Adrenal gland (tissue), 12 donors: ENCODE results near the gene RTEL1. TPM values are rescaled to one million over a fixed set of nuclear protein-coding genes. Genes with fewer than 3 reads are reported as not detected.
"Not testable (repeated sequence)": the region's sequence is repeated elsewhere in the genome, so short reads cannot be mapped to it uniquely, and the experiment has no call there.

Experiments
- DNase-seq, 7 donors: peaks; one replicate each; pipeline ENCODE4 v3.0.0-alpha.2; 2019 to 2020
- H3K27ac ChIP-seq, 5 donors: fragments of 200-600 bp; sonication (generic) in 4 of 5; 1 replicate in 3 of 5; 2 replicates in 2 of 5; pipeline versions ENCODE4 v1.5.1 to v1.8.0; 2016 to 2020; ENCODE audit warnings: mild to moderate bottlenecking in 1 of 5
- H3K27me3 ChIP-seq: fragments of 200-600 bp; 2 replicates; pipeline ENCODE4 v1.8.0; 2021
- H3K36me3 ChIP-seq, 2 donors: fragments of 200-600 bp; replicated peaks in 1 of 2; 1 replicate in 1 of 2; 2 replicates in 1 of 2; pipeline versions ENCODE4 v1.5.1 to v1.8.0; 2018 to 2022
- H3K4me1 ChIP-seq, 2 donors: fragments of 200-600 bp; replicated peaks in 1 of 2; 1 replicate in 1 of 2; 2 replicates in 1 of 2; pipeline versions ENCODE4 v1.5.1 to v1.8.0; 2018 to 2021
- H3K4me3 ChIP-seq, 4 donors: fragments of 200-600 bp; sonication (generic) in 3 of 4; one replicate each; pipeline ENCODE4 v1.5.1; 2016 to 2018
- H3K9me3 ChIP-seq, 3 donors: fragments of 200-600 bp; sonication (generic) in 1 of 3; replicated peaks in 1 of 3; 1 replicate in 2 of 3; 2 replicates in 1 of 3; pipeline versions ENCODE4 v1.5.1 to v1.8.0; 2016 to 2021
- CTCF ChIP-seq, 6 experiments: fragments of 450-650 bp in 4 of 6; fragments of 200-600 bp in 2 of 6; sonication (generic) in 1 of 6; IDR thresholded peaks; 1 replicate in 5 of 6; 2 replicates in 1 of 6; pipeline versions ENCODE4 v1.5.1 to v1.8.0; 2016 to 2021; ENCODE audit warnings: antibody characterized with exemption in 6 of 6, mild to moderate bottlenecking in 2 of 6, moderate library complexity in 1 of 6
- POLR2A ChIP-seq, 2 donors: fragments of 450-650 bp; IDR thresholded peaks; one replicate each; pipeline ENCODE4 v1.6.1; 2017; ENCODE audit warnings: antibody characterized with exemption in 2 of 2, mild to moderate bottlenecking in 2 of 2, moderate library complexity in 1 of 2
- WGBS, 4 donors: extraction: QIAGEN DNeasy Blood & Tissue Kit in 2 of 4; methylation state at CpG; one replicate each; pipeline versions ENCODE4 v1.1.5 to v1.1.7; 2013 to 2017; 5-methylcytosine and 5-hydroxymethylcytosine counted together
- intact Hi-C, 2 donors: fragments of 100-400 bp; cut with DNase I; formaldehyde crosslinking; loops; one replicate each; pipeline versions ENCODE4 v1.14.1 to v1.15.0; 2022 to 2023
- polyA plus RNA-seq, 3 donors: library from polyadenylated mRNA; stranded (reverse); fragments of 200-250 nt in 2 of 3; fragments of 350-450 nt in 1 of 3; fragmentation: Illumina TruSeq in 1 of 3; extraction: RNeasy Lipid Tissue Mini Kit (QIAGEN cat#74804) in 1 of 3; gene quantifications; one replicate each; pipeline ENCODE4 v1.2.3, GENCODE V29; 2013 to 2014
- total RNA-seq, 9 donors: library from RNA; depleted of rRNA in 4 of 9; stranded (reverse); fragments of >200 nt in 4 of 9; fragments of 120-200 nt in 1 of 9; fragmentation: NEBNext Ultra II Directional in 1 of 9; extraction: Animal tissue kit (Norgen Biotek cat#: 25700) in 1 of 9; gene quantifications; one replicate each; pipeline versions ENCODE4 v1.1.0 to v1.2.4, GENCODE V29; 2013 to 2023
- donor health status: healthy with polysubstance abuse.
- donor health status: Bipolar disorder and iron deficiency.
- donor health status: DM: yes; HTN: yes; CAD: no.
- donor health status: DM: no; HTN: no; CAD: no.
- donor health status: DM: no; HTN: no; CAD: no.
- donor health status: DM: yes; HTN: yes; CAD: no.

RTEL1 gene
- total and polyA plus RNA-seq, 12 donors: 9.4 to 110 (median 32.1) TPM

- intact Hi-C loops: no loop called here
- H3K9me3 ChIP-seq: no peaks in the 10 kb centered on the region
- H3K27ac ChIP-seq: peak overlapping the region in 1 of 5 donors; percentile 50
- H3K4me1 ChIP-seq: peaks cover 5 to 6% of the 10 kb centered on the region in 2 donors
- H3K4me3 ChIP-seq: no peak overlapping the region
- peak in 1 of 7 donors; percentile 37 for DNase-seq
- WGBS, 4 donors: 59 to 76% (median 66%) methylated on average over 10 to 15 of the region's 15 CpGs
- no peaks in the 10 kb centered on the region for H3K27me3 ChIP-seq
- H3K36me3 ChIP-seq: no peaks in the 10 kb centered on the region
- TF ChIP-seq POLR2A (IDR thresholded peaks at IDR 0.05) (no peak), CTCF (IDR thresholded peaks at IDR 0.05) (no peak)
Measured at GRCh38 chr20:63639093-63639975, 18.8 kb upstream of the RTEL1 start.

GRCh38 chr20:63640086-63640485 is 18.0 kb upstream of the RTEL1 start:
- no peak overlapping the region for H3K4me3 ChIP-seq

GRCh38 chr20:63640686-63641085 is 17.4 kb upstream of the RTEL1 start:
- Histone ChIP-seq H3K4me3 (peak overlapping the region in 1 of 4 donors; percentile 28), H3K27ac (peak overlapping the region in 1 of 5 donors; percentile 36)
- H3K9me3 ChIP-seq, H3K27me3 ChIP-seq, intact Hi-C loops, DNase-seq, H3K4me1 ChIP-seq, H3K36me3 ChIP-seq: not testable (repeated sequence)
- whole genome bisulfite sequencing, 4 donors: 32 to 67% (median 49%) methylated on average over 1 to 17 of the region's 17 CpGs; no CpG with 5 or more reads in 1 of the 4 donors

More at GRCh38 chr20:63640086-63640485, 18.0 kb upstream of the RTEL1 start:
- peak overlapping the region in 1 of 5 donors; percentile 50 for H3K27ac ChIP-seq
- 30 to 62% (median 58%) methylated on average over 2 to 8 of the region's 8 CpGs for WGBS, 4 donors
- peaks cover 5 to 6% of the 10 kb centered on the region in 2 donors for H3K4me1 ChIP-seq
- DNase-seq: no peak
- no peaks in the 10 kb centered on the region for H3K36me3 ChIP-seq
- H3K9me3 ChIP-seq: no peaks in the 10 kb centered on the region
- H3K27me3 ChIP-seq: no peaks in the 10 kb centered on the region
- TF ChIP-seq CTCF (IDR thresholded peaks at IDR 0.05) (no peak), POLR2A (IDR thresholded peaks at IDR 0.05) (no peak)
- intact Hi-C loops: no loop called here

- peak in 4 of 7 donors; percentile 68 to 79 (median 72) for DNase-seq
- intact Hi-C loops: no loop called here
- peak overlapping the region; percentile 18 to 67 (median 52) for H3K4me3 ChIP-seq
Measured at GRCh38 chr20:63641146-63641791, 16.8 kb upstream of the RTEL1 start.

More at GRCh38 chr20:63641146-63641791, 16.8 kb upstream of the RTEL1 start:
- no peaks in the 10 kb centered on the region for H3K9me3 ChIP-seq
- H3K4me1 ChIP-seq: peaks cover 5 to 6% of the 10 kb centered on the region in 2 donors
- TF ChIP-seq CTCF (IDR thresholded peaks at IDR 0.05): peak in 1 of 6 experiments; percentile 9
- TF ChIP-seq POLR2A (IDR thresholded peaks at IDR 0.05): peak in 1 of 2 donors; percentile 27
- H3K27me3 ChIP-seq: no peaks in the 10 kb centered on the region
- no peaks in the 10 kb centered on the region for H3K36me3 ChIP-seq
- WGBS, 4 donors: 4 to 26% (median 13%) methylated on average over 6 to 41 of the region's 47 CpGs
- H3K27ac ChIP-seq: peak overlapping the region in 4 of 5 donors; percentile 64 to 94 (median 82)
